Esophagus squamous epithelium (tissue), 5 donors: ENCODE results near the gene SKA3. TPM values are rescaled to one million over a fixed set of nuclear protein-coding genes. Genes with fewer than 3 reads are reported as not detected.
"Not testable (repeated sequence)": the region's sequence is repeated elsewhere in the genome, so short reads cannot be mapped to it uniquely, and the experiment has no call there.

Experiments
- DNase-seq: peaks from one replicate; lab custom pipeline; 2025; lab: John Stamatoyannopoulos, UW
- H3K27ac ChIP-seq, 4 donors: fragments of 200-600 bp; sonication (generic); one replicate each; pipeline ENCODE4 v1.5.1; 2016 to 2019; ENCODE audit warnings: mild to moderate bottlenecking in 1 of 4
- H3K27me3 ChIP-seq, 4 donors: fragments of 200-600 bp; sonication (generic); 1 replicate in 3 of 4; 2 replicates in 1 of 4; pipeline versions ENCODE4 v1.5.1 to v1.6.0; 2017 to 2021; ENCODE audit warnings: antibody characterized with exemption in 1 of 4
- H3K36me3 ChIP-seq, 3 donors: fragments of 200-600 bp; sonication (generic); one replicate each; pipeline ENCODE4 v1.5.1; 2016 to 2019
- H3K4me1 ChIP-seq, 3 donors: fragments of 200-600 bp; sonication (generic); one replicate each; pipeline ENCODE4 v1.5.1; 2017 to 2019
- H3K4me3 ChIP-seq, 4 donors: fragments of 200-600 bp; sonication (generic); 1 replicate in 3 of 4; 2 replicates in 1 of 4; pipeline ENCODE4 v1.5.1; 2016 to 2019; ENCODE audit warnings: mild to moderate bottlenecking in 2 of 4, moderate library complexity in 1 of 4
- H3K9me3 ChIP-seq, 3 donors: fragments of 200-600 bp; sonication (generic); one replicate each; pipeline ENCODE4 v1.5.1; 2016 to 2019
- POLR2A ChIP-seq, 4 donors: fragments of 450-650 bp; IDR thresholded peaks; one replicate each; pipeline ENCODE4 v1.6.1; 2017; ENCODE audit warnings: antibody characterized with exemption in 4 of 4, mild to moderate bottlenecking in 4 of 4, moderate library complexity in 3 of 4
- WGBS, 2 donors: methylation state at CpG; one replicate each; pipeline ENCODE4 v1.1.5; 2018; 5-methylcytosine and 5-hydroxymethylcytosine counted together
- intact Hi-C: fragments of 100-400 bp; cut with DNase I; formaldehyde crosslinking; loops from one replicate; pipeline ENCODE4 v1.15.0; 2022
- total RNA-seq, 4 donors: library from RNA; depleted of rRNA; stranded (reverse); fragments of >200 nt; gene quantifications; one replicate each; pipeline ENCODE4 v1.1.0, GENCODE V29; 2016
- TF ChIP-seq, protein P1 (sequence below), 6 experiments: fragments of 450-650 bp in 4 of 6; fragments of 200-600 bp in 2 of 6; sonication (generic) in 2 of 6; IDR thresholded peaks; one replicate each; pipeline ENCODE4 v1.5.1; 2016 to 2019; ENCODE audit warnings: antibody characterized with exemption in 6 of 6, mild to moderate bottlenecking in 4 of 6, moderate library complexity in 4 of 6
- donor health status: DM: yes; HTN: yes; CAD: no.

SKA3 gene
- total RNA-seq, 4 donors from 2014 or later = 3.4 to 20.8 (median 7.9) TPM

DNA sequence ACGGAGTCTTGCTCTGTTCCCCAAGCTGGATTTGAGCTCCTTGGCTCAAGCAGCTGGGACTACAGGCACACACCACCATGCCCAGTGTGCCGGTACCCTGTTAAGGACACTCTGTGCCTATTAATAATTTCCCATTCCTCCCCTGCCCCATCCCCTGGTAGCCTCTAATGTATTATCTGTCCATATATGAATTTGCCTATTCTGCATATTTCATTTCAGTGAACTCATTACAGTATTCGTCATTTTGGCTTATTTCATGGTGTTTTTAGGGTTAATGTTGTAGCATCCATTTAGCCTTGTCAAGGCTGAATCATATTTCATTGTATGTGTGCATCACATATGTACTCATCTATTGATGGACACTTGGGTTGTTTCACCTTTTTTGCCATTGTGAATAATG, 33.6 kb downstream of the SKA3 start:
- no peaks in the 10 kb centered on the region for H3K27me3 ChIP-seq
- intact Hi-C loops = no loop called here
- no peak for TF ChIP-seq POLR2A (IDR thresholded peaks at IDR 0.05)
- TF ChIP-seq, protein P1, sequence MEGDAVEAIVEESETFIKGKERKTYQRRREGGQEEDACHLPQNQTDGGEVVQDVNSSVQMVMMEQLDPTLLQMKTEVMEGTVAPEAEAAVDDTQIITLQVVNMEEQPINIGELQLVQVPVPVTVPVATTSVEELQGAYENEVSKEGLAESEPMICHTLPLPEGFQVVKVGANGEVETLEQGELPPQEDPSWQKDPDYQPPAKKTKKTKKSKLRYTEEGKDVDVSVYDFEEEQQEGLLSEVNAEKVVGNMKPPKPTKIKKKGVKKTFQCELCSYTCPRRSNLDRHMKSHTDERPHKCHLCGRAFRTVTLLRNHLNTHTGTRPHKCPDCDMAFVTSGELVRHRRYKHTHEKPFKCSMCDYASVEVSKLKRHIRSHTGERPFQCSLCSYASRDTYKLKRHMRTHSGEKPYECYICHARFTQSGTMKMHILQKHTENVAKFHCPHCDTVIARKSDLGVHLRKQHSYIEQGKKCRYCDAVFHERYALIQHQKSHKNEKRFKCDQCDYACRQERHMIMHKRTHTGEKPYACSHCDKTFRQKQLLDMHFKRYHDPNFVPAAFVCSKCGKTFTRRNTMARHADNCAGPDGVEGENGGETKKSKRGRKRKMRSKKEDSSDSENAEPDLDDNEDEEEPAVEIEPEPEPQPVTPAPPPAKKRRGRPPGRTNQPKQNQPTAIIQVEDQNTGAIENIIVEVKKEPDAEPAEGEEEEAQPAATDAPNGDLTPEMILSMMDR (IDR thresholded peaks at IDR 0.05) = no peak
- DNase-seq = no peak
- no peak overlapping the region for H3K4me3 ChIP-seq
- H3K36me3 ChIP-seq = peaks cover 0 to 59% (median 13%) of the 10 kb centered on the region in 3 donors
- peaks cover 8 to 64% (median 26%) of the 10 kb centered on the region in 3 donors for H3K4me1 ChIP-seq
- WGBS, 2 donors = 84 to 92% methylated on average over 3 of the region's 3 CpGs
- no peaks in the 10 kb centered on the region for H3K9me3 ChIP-seq
- H3K27ac ChIP-seq = no peak overlapping the region

DNA sequence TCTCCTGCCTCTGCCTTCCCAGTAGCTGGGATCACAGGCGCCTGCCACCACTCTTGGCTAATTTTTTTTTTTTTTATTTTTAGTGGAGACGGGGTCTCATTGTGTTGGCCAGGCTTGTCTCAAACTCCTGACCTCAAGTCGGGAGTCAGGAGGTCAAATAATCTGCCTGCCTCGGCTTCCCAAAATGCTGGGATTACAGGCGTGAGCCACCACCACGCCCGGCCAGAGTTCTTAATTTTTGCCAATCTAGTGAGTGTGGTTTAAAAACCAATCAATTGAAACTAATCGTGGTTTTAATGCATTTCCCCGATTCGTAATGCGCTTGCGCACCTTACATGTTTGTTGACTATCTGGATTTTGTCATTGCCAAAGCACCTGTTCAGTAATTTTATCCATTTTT, 37.0 kb downstream of the SKA3 start:
- TF ChIP-seq, protein P1 (IDR thresholded peaks at IDR 0.05) = no peak
- no peak for TF ChIP-seq POLR2A (IDR thresholded peaks at IDR 0.05)
- Histone ChIP-seq H3K27ac (peak overlapping the region in 1 of 4 donors; percentile 94), H3K27me3 (no peaks in the 10 kb centered on the region), H3K4me3 (peak overlapping the region; percentile 62 to 82 (median 70)), H3K9me3 (no peaks in the 10 kb centered on the region), H3K36me3 (peaks cover 0 to 25% (median 0%) of the 10 kb centered on the region in 3 donors), H3K4me1 (peaks cover 8 to 45% (median 26%) of the 10 kb centered on the region in 3 donors)
- DNase-seq = no peak
- WGBS, 2 donors = 83 to 85% methylated on average over 11 to 12 of the region's 12 CpGs
- intact Hi-C loops = no loop called here

DNA sequence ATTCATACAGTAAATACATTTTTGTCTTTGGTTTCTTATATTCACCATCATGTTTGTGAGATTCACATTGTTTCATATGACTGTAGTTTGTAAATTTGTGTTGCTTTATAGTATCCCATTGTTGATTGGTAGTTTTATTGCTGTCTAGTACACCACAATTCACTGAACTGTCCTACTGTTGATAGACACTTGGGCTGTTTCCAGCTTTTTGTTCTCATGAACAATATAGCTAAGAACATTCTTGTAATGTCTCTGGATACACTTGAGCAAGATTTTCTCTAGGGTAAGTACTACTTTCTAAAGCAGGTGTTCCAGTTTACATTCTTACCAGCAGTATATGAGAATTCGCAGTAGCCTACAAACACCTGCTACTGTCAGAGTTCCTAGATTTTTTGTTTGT, 37.8 kb downstream of the SKA3 start:
- Histone ChIP-seq H3K27me3 (no peaks in the 10 kb centered on the region), H3K9me3 (no peaks in the 10 kb centered on the region), H3K4me1 (peaks cover 0 to 37% (median 21%) of the 10 kb centered on the region in 3 donors), H3K36me3 (peaks cover 0 to 17% (median 0%) of the 10 kb centered on the region in 3 donors), H3K4me3 (no peak overlapping the region), H3K27ac (no peak overlapping the region)
- TF ChIP-seq, protein P1 (IDR thresholded peaks at IDR 0.05) = no peak
- no peak for TF ChIP-seq POLR2A (IDR thresholded peaks at IDR 0.05)
- intact Hi-C loops = no loop called here
- 83 to 92% methylated on average over 1 of the region's 1 CpG for WGBS, 2 donors
- no peak for DNase-seq

DNA sequence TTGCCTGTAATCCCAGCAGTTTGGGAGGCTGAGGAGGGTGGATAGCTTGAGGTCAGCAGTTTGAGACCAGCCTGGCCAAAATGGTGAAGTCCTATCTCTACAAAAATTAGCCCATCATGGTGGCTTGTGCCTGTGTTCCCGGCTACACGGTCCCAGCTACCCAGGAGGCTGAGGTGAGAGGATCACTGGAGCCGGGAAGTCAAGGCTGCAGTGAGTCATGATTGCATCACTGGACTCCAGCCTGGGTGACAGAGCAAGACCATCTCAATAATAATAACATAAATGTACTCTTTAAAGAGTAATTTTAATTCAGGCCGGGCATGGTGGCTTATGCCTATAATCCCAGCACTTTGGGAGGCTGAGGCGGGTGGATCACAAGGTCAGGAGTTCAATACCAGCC, 38.7 kb downstream of the SKA3 start:
- WGBS, 2 donors = 29 to 82% methylated on average over 4 to 5 of the region's 5 CpGs
- TF ChIP-seq, protein P1 (IDR thresholded peaks at IDR 0.05) = no peak
- no peak for TF ChIP-seq POLR2A (IDR thresholded peaks at IDR 0.05)
- Histone ChIP-seq H3K36me3 (peaks cover 0 to 8% (median 0%) of the 10 kb centered on the region in 3 donors), H3K4me1 (peaks cover 0 to 28% (median 19%) of the 10 kb centered on the region in 3 donors), H3K4me3 (no peak overlapping the region), H3K27me3 (no peaks in the 10 kb centered on the region), H3K9me3 (no peaks in the 10 kb centered on the region), H3K27ac (no peak overlapping the region)
- no peak for DNase-seq
- intact Hi-C loops = no loop called here

DNA sequence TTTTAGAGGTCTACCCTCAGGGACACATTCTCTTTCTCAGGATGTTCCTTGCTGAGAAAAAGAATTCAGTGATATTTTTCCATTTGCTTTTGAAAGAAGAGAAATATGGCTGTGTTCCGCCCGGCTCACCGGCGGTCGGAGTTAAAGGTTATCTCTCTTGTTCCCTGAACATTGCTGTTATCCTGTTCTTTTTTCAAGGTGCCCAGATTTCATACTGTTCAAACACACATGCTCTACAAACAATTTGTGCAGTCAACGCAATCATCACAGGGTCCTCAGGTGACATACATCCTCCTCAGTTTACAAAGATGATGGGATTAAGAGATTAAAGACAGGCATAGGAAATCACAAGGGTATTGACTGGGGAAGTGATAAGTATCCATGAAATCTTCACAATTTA, 40.5 kb downstream of the SKA3 start:
- WGBS, 2 donors = 88 to 90% methylated on average over 6 of the region's 6 CpGs
- intact Hi-C loops = not testable (repeated sequence)

DNA sequence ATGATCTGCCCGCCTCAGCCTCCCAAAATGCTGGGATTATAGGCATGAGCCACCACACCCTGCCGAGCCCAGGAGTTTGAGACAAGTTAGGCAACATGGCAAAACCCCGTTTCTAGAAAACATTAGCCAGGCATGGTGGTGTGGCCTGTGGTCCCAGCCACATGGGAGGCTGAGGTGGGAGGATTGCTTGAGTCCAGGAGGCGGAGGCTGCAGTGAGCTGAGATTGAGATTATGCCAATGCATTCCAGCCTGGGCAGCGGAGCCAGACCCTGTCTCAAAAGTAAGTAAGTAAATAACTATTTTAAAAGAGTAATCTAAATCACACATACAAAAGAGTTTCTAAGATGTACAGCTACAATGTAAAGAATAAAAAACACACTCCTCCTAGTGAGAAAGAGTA, 41.9 kb downstream of the SKA3 start:
- no peaks in the 10 kb centered on the region for H3K36me3 ChIP-seq
- TF ChIP-seq, protein P1 (IDR thresholded peaks at IDR 0.05) = no peak
- TF ChIP-seq POLR2A (IDR thresholded peaks at IDR 0.05) = no peak
- 58 to 84% methylated on average over 3 to 4 of the region's 5 CpGs for WGBS, 2 donors
- H3K4me1 ChIP-seq = peaks cover 0 to 7% (median 2%) of the 10 kb centered on the region in 3 donors
- no peak overlapping the region for H3K27ac ChIP-seq
- intact Hi-C loops = loop anchor here (5.0 kb wide), 1 partner anchor 192 kb away; no protein-coding TSS in a partner anchor
- H3K9me3 ChIP-seq = no peaks in the 10 kb centered on the region
- no peak overlapping the region for H3K4me3 ChIP-seq
- no peak for DNase-seq
- H3K27me3 ChIP-seq = no peaks in the 10 kb centered on the region

More for the DNA sequence above, 40.5 kb downstream of the SKA3 start:
- H3K27me3 ChIP-seq, H3K4me1 ChIP-seq, H3K4me3 ChIP-seq, H3K9me3 ChIP-seq, H3K36me3 ChIP-seq, DNase-seq, H3K27ac ChIP-seq: not testable (repeated sequence)
